Stimulated activated naive CD4-positive, alpha-beta T cell treated with Interleukin-2 at 50 U/mL for 16 hours (primary cell): ENCODE data around the gene RTBDN.

Source experiments
- DNase-seq: peaks from one replicate; lab custom pipeline; 2025; lab: John Stamatoyannopoulos, UW

Gene RTBDN

DNA sequence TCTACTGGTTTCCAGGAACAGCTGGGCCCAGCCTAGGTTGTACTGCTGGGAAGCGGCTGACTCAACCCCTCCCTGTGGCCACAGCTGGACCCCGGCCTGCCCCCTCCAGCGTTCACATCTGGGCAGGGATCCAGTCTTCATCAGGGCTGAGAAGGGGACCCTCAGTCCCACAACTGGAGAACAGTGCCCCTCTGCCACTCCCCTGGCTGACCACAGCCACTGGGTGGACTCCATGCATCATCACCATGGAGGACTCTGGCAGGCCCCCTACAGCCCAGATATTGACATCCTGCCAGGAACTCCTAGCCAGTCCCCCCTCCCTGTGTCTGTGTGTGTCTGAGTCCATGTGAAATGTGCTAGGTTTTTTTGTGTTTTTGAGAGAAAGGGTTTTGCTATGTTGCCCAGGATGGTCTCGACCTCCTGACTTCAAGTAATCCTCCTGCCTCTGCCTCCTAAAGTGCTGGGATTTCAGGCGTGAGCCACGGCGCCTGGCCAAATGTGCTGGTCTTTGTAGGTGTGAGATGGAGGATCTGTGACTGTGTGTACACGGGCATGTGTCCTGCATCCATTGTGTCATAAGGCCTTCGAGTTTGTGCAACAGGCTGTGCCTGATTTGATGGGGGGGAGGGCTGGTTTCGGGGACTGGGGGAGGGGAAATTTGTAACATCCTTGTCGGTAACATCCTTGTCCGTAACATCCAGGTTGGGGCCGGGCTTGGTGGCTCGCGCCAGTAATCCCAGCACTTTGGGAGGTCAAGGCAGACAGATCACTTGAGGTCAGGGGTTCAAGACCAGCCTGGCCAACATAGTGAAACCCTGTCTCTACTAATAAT, 55.0 kb downstream of the RTBDN start:
- DNase-seq: no peak

DNA sequence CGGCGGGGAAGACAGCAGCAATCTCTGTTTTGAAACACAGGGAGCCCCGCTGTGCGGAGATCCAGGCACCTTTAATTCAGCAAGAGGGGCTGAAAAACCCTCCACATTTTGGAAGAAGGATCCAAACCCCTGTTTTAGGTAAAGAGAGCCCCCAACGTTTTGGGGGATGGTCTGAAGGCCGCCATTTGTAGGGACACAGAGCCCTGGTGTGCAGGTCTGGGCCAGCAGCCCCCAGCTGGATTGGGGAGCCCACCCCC, 55.5 kb downstream of the RTBDN start:
- DNase-seq: no peak

DNA sequence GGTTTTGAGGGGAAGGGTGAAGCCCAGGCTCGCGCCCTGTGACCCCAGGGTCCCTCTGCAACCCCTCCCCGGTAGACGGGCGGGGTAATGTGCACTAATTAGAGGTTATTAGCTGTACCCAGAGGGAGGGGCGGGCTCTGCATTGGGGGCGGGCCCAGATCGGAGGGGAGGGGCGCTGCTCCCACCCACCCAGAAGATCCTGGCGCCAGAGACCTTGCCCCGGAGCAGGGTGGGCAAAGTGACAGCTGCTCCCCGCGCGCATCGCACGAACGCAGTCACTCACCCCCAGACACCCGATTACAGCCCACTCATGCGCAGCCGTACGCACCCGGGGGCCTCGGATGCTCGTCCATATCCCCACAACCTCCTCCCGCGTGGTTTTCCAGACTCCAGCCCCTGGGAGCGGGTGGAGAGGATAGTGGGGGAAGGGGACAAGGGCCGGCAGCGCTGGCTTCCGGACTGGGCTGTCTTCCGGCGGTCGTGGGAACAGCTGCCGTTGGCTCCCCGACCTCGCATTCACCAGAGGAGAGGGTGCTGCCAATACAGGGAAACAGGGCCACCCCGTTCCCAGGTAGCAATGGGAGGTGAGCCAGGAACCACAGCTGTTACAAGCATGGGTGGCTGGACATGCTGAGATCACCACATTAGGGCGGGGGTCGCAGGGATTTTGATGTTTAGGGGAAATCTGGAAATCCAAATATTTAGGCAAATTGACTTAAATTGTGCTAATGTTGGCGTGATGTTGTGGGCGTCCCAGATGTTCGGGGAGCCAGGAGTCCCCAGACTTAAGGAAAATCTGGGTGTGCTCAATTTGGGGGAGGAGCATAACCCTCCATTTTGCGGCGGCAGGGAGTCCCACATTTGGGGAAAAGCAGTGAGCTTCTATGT, 56.1 kb downstream of the RTBDN start:
- peak; percentile 34 for DNase-seq

DNA sequence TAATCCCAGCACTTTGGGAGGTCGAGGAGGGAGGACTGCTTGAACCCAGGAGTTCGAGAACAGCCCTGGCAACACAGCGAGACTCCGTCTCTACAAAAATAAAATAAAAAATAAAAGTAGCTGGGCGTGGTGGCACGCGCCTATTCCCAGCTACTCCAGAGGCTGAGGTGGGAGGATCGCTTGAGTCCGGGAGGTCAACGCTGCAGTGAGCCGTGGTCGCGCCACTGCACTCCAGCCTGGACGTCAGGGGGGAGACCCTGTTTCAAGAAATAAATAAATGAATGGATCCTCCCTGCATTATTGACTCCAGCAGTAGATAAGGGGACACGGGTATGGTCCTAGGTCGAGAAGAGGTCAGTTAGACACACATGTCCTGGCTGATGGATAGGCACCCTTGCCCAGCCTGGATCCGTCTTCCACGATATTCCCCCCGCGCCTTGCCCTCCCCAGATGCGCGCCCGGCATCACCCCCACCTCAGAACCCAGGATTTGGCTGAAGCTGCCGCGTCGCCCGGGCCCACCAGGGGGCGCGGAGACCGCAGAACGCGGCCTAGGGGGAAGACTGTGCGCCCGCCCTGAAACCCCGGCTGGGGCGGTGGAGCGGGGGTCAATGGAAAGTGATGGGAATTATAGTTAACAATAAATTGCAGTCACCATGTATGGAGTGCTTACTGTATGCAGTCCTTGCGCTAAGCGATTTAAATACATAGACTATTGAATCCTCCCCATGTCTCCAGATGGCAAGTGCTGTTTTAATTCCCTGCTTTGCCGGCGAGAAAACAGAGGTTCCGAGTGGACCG, 57.0 kb downstream of the RTBDN start:
- DNase-seq: peak; percentile 72
